Duodenal mucosa (tissue), 2 donors: Measurements from ENCODE around the gene REXO1.

ENCODE experiments used
- H3K27ac ChIP-seq: one replicate; pipeline ENCODE4 v1.7.0; 2013; ENCODE audit warnings: low read depth, low read length
- H3K27me3 ChIP-seq, 2 donors: one replicate each; pipeline ENCODE4 v1.7.0; 2013; ENCODE audit warnings: low read length in 2 of 2, control low read depth in 1 of 2; ENCODE audit not compliant: insufficient read depth in 2 of 2, control insufficient read depth in 1 of 2
- H3K36me3 ChIP-seq, 2 donors: one replicate each; pipeline ENCODE4 v1.7.0; 2013; ENCODE audit warnings: low read length in 2 of 2, control low read depth in 1 of 2; ENCODE audit not compliant: insufficient read depth in 2 of 2, control insufficient read depth in 1 of 2
- H3K4me1 ChIP-seq, 2 donors: one replicate each; pipeline ENCODE4 v1.7.0; 2013; ENCODE audit warnings: low read length in 2 of 2, control low read depth in 1 of 2; ENCODE audit not compliant: insufficient read depth in 2 of 2, control insufficient read depth in 1 of 2
- H3K4me3 ChIP-seq, 2 donors: one replicate each; pipeline ENCODE4 v1.7.0; 2013; ENCODE audit warnings: low read length in 2 of 2, low read depth in 1 of 2
- H3K9ac ChIP-seq, 2 donors: one replicate each; pipeline ENCODE4 v1.7.0; 2013; ENCODE audit warnings: low read length in 2 of 2, low read depth in 1 of 2
- H3K9me3 ChIP-seq, 2 donors: one replicate each; pipeline ENCODE4 v1.7.0; 2013; ENCODE audit warnings: low read length in 2 of 2, control low read depth in 1 of 2; ENCODE audit not compliant: control insufficient read depth in 1 of 2

Gene REXO1

GRCh38 chr19:1867349-1867724, 19.1 kb upstream of the REXO1 start:
- Histone ChIP-seq H3K9me3 (no peaks in the 10 kb centered on the region), H3K36me3 (no peaks in the 10 kb centered on the region), H3K4me1 (peaks cover 4 to 5% of the 10 kb centered on the region in 2 donors), H3K9ac (no peak overlapping the region), H3K27me3 (no peaks in the 10 kb centered on the region), H3K4me3 (no peak overlapping the region), H3K27ac (no peak overlapping the region)

DNA sequence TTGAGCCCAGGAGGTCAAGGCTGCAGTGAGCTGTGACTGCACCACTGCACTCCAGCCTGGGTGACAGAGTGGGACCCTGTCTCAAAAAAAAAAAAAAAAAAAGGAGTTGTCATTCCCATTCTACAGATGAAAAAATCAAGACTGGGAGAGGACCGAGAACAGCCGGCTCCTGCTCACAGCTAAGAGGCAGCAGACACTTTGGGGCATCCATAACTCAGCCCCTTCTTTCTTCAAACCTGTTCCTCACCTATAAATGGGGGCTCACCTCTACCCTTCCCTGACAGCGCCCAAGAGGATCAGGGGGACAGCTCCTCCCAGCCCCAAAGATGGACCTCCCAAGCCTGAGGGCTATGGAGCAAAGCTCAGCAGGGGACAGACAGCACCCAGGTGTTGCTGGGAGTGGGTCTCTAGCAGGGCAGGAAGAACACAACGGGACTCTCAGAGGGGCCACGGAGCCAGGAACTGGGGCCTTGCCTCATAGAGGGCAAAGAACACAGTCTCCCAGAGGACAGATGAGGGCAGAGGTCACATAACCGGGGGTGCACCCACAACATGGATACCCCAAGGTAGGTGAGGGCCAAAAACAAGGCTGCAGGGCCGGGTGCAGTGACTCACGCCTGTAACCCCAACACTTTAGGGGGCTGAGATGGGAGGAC, 18.5 kb upstream of the REXO1 start:
- no peaks in the 10 kb centered on the region for H3K36me3 ChIP-seq
- H3K4me1 ChIP-seq: peaks cover 6 to 9% of the 10 kb centered on the region in 2 donors
- no peak overlapping the region for H3K4me3 ChIP-seq
- H3K27me3 ChIP-seq: no peaks in the 10 kb centered on the region
- no peak overlapping the region for H3K9ac ChIP-seq
- H3K27ac ChIP-seq: no peak overlapping the region
- no peaks in the 10 kb centered on the region for H3K9me3 ChIP-seq

- Histone ChIP-seq H3K9me3 (no peaks in the 10 kb centered on the region), H3K27me3 (no peaks in the 10 kb centered on the region), H3K36me3 (no peaks in the 10 kb centered on the region), H3K4me3 (peak overlapping the region; percentile 59 to 73), H3K4me1 (peaks cover 17 to 24% of the 10 kb centered on the region in 2 donors), H3K9ac (peak overlapping the region; percentile 68 to 69), H3K27ac (peak overlapping the region; percentile 75)
These were observed 17.1 kb upstream of the REXO1 start for GRCh38 chr19:1865172-1866010.

DNA sequence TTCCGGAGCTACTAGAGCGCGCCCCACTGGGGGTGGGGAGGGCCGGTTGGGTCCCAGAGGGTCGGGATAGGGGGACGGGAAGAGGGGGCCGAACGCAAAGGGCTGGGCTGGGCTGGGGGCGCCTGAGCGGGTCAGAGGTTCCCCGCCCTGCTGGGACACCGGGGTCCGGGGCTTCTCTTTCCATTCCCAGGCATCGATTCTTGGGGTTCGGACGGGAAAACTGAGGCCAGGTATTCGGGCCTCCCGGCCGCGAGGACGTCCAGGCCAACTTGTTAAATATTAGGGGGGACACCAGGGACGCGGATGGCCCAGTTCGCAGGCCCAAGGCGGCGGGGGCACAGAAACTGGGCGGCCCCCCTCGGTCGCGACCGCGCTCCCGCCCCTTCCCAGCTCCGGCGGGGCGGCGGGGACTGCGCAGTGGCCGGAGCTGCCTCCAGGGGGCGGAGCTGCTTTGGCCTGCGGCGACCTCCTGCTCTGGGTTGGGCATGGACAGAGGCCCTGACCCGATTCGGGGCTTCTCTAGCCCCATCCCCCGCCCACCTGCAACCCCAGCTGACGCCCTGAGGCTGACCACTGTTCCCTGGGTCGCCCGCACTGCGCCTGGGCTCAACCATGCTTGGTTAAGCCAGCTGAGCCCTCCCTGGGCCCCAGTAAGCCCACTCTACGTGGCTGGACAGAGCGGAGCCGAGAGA, 16.3 kb upstream of the REXO1 start:
- peak overlapping the region; percentile 59 to 73 for H3K4me3 ChIP-seq
- H3K36me3 ChIP-seq: no peaks in the 10 kb centered on the region
- H3K9me3 ChIP-seq: no peaks in the 10 kb centered on the region
- H3K9ac ChIP-seq: peak overlapping the region; percentile 68 to 69
- no peaks in the 10 kb centered on the region for H3K27me3 ChIP-seq
- H3K4me1 ChIP-seq: peaks cover 22 to 28% of the 10 kb centered on the region in 2 donors
- peak overlapping the region; percentile 75 for H3K27ac ChIP-seq

- H3K9ac ChIP-seq: peak overlapping the region; percentile 68 to 69
- H3K27ac ChIP-seq: peak overlapping the region; percentile 75
- H3K4me1 ChIP-seq: peaks cover 30 to 34% of the 10 kb centered on the region in 2 donors
- no peaks in the 10 kb centered on the region for H3K9me3 ChIP-seq
- H3K27me3 ChIP-seq: no peaks in the 10 kb centered on the region
- H3K36me3 ChIP-seq: no peaks in the 10 kb centered on the region
- peak overlapping the region; percentile 59 to 73 for H3K4me3 ChIP-seq
These were observed 15.6 kb upstream of the REXO1 start for GRCh38 chr19:1863638-1864479.

- H3K4me1 ChIP-seq: peaks cover 36 to 40% of the 10 kb centered on the region in 2 donors
- peak within 1 kb of the TSS; percentile 75 to 81 for H3K4me3 ChIP-seq
- H3K9me3 ChIP-seq: no peaks in the 10 kb centered on the region
- peak within 1 kb of the TSS; percentile 81 to 84 for H3K9ac ChIP-seq
- no peaks in the 10 kb centered on the region for H3K27me3 ChIP-seq
- H3K27ac ChIP-seq: peak within 1 kb of the TSS; percentile 87
- H3K36me3 ChIP-seq: no peaks in the 10 kb centered on the region
These were observed 15.0 kb upstream of the REXO1 start, which contains the start of gene KLF16 for GRCh38 chr19:1863328-1863637. Gene KLF16 (minus strand): TSS chr19:1863579. CDS start chr19:1863497, 82 bp downstream.

DNA sequence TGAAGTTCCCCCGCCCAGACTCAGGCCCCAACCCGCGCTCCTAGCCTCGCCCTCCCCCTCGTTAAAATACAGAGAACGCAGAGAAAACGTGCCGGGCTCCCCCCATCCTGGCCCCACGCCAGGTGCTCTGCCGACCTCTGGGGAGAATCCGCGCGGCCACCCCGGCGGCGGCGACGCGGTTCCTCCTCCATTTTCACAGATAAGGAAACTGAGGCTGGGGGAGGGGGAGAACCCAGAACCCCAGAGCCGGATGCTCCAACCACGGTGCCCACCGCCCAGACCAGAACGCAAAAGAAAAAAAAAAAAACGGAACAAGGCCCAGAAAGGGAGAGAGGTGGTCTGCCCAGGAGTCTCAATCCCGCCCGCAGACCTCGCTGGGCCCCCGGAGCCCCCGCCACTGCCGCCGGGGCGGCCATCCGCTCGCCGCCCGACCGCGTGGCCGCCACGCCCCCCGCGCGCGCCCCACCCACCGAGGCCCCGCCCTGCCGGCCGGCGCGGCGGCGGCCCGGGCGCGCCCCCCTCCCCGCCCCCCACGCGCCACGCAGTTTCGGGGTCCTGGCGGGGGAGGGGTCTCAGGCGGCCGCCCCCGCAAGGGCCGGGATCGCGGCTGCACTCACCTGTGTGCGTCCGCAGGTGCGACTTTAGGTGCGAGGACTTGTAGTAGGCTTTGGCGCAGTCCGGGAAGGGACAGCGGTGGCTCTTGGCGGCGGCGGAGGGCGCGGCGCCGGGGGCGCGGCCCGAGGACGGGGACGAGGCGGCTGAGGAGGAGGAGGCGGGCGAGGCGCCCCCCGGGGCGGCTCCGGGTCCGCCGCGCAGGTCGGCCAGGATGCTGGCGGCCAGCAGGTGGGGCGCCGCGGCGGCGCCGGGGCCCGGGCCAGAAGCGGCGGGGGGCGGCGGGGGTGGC, 14.4 kb upstream of the REXO1 start:
- no peaks in the 10 kb centered on the region for H3K9me3 ChIP-seq
- H3K9ac ChIP-seq: peak overlapping the region; percentile 81 to 84
- no peaks in the 10 kb centered on the region for H3K27me3 ChIP-seq
- peaks cover 42 to 46% of the 10 kb centered on the region in 2 donors for H3K4me1 ChIP-seq
- no peaks in the 10 kb centered on the region for H3K36me3 ChIP-seq
- H3K4me3 ChIP-seq: peak overlapping the region; percentile 75 to 81
- H3K27ac ChIP-seq: peak overlapping the region; percentile 87

GRCh38 chr19:1862068-1862423, 13.8 kb upstream of the REXO1 start:
- Histone ChIP-seq H3K27ac (no peak overlapping the region), H3K27me3 (no peaks in the 10 kb centered on the region), H3K9me3 (no peaks in the 10 kb centered on the region), H3K9ac (peak overlapping the region; percentile 81 to 84), H3K36me3 (no peaks in the 10 kb centered on the region), H3K4me1 (peaks cover 44 to 47% of the 10 kb centered on the region in 2 donors), H3K4me3 (peak overlapping the region; percentile 73 to 81)

- H3K9me3 ChIP-seq: no peaks in the 10 kb centered on the region
- peak overlapping the region; percentile 81 to 84 for H3K9ac ChIP-seq
- peak overlapping the region; percentile 73 to 81 for H3K4me3 ChIP-seq
- H3K27ac ChIP-seq: no peak overlapping the region
- H3K36me3 ChIP-seq: no peaks in the 10 kb centered on the region
- H3K27me3 ChIP-seq: no peaks in the 10 kb centered on the region
- H3K4me1 ChIP-seq: peaks cover 45 to 47% of the 10 kb centered on the region in 2 donors
These were observed 13.3 kb upstream of the REXO1 start for GRCh38 chr19:1861599-1862031.
